Neural progenitor cell (in vitro differentiated cells): ENCODE results near the gene IQSEC1.

Source experiments
- EZH2phosphoT487 ChIP-seq: fragments of 200-600 bp; sonication (generic); IDR thresholded peaks from 2 replicates; pipeline ENCODE4 v1.6.1; 2017; ENCODE audit warnings: antibody characterized with exemption
- TF ChIP-seq, protein P1 (sequence below): fragments of 200-600 bp; sonication (generic); IDR thresholded peaks from 2 replicates; pipeline ENCODE4 v1.5.1; 2017; ENCODE audit warnings: antibody characterized with exemption, mild to moderate bottlenecking

DNA sequence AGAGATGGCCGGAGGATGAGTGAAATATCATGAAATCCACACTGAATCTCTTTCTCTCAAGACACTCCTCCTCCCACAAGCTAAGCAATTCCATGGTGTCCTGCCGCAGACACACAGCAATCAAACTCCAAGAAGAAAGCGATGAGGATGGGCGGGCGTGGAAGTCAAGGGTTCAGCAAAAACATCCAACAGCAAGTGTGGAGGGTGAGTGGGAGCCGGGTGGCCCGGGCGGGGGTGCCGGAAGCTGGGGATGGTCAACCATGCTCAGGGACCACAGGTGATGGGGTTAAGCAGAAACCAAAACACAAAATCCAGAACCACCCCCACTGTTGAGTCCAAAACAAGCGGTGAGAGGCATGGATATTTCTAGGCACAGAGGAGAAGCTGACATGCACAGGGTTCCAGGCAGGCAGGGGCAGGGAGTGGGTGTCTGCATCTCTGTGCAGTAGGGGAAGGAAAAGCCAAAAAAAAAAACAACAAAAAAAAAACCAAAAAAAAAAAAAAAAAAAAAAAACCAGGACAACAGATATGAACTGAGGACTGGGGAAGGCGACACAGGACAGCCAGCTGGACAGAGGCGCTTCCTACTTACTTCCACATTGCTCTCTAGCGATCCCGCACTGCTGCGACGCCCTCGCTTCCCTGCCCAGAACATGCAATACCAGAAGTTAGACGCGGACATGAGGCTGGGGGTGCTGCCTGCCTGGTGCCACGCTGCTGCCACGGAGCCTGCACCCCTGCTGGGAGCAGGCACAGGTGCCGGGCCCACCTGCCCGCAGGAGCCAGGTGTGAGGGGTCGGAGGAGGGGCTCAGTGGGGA is 170.8 kb downstream of the IQSEC1 start:
- TF ChIP-seq, protein P1, sequence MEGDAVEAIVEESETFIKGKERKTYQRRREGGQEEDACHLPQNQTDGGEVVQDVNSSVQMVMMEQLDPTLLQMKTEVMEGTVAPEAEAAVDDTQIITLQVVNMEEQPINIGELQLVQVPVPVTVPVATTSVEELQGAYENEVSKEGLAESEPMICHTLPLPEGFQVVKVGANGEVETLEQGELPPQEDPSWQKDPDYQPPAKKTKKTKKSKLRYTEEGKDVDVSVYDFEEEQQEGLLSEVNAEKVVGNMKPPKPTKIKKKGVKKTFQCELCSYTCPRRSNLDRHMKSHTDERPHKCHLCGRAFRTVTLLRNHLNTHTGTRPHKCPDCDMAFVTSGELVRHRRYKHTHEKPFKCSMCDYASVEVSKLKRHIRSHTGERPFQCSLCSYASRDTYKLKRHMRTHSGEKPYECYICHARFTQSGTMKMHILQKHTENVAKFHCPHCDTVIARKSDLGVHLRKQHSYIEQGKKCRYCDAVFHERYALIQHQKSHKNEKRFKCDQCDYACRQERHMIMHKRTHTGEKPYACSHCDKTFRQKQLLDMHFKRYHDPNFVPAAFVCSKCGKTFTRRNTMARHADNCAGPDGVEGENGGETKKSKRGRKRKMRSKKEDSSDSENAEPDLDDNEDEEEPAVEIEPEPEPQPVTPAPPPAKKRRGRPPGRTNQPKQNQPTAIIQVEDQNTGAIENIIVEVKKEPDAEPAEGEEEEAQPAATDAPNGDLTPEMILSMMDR, result no peak
- TF ChIP-seq EZH2phosphoT487, result no peak
